ENCODE results near the gene TENM4. TPM values are rescaled to one million over a fixed set of nuclear protein-coding genes. Genes with fewer than 3 reads are reported as not detected.

The TENM4 gene
- total RNA-seq, 1 donor from 2014 or later = 3.8 TPM

DNA sequence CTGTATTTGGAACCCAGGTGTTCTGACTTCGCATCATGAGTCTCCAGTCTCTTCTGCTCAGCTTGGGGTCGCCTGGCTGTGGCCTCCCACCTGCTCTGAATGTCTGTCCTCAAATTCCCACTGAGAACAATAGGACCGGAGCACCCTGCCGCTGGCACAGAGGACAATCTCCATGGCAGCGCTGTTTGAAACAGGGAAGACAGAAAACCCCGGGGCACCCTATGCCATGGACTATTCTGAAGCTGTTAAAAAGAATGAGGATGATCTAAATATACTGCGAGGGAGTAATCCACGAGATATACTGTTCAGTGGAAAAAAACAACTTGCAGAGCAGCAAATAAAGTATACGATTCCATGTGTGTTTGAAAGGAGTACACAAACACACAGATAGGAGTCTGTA lies 450.6 kb downstream of the TENM4 start:
- Mint-ChIP-seq H3K4me3 (ENCODE audit: unreplicated experiment) (no peak overlapping the region), H3K9me3 (ENCODE audit: low read depth) (peaks cover 7% of the 10 kb centered on the region), H3K27me3 (ENCODE audit: low read depth) (no peaks in the 10 kb centered on the region), H3K27ac (ENCODE audit: unreplicated experiment) (no peak overlapping the region), H3K4me1 (ENCODE audit: low read depth) (peaks cover 11% of the 10 kb centered on the region), H3K36me3 (ENCODE audit: low read depth) (peaks cover 2% of the 10 kb centered on the region)
- no peak for DNase-seq (ENCODE audit: low spot score)
- TF ChIP-seq, protein P1, sequence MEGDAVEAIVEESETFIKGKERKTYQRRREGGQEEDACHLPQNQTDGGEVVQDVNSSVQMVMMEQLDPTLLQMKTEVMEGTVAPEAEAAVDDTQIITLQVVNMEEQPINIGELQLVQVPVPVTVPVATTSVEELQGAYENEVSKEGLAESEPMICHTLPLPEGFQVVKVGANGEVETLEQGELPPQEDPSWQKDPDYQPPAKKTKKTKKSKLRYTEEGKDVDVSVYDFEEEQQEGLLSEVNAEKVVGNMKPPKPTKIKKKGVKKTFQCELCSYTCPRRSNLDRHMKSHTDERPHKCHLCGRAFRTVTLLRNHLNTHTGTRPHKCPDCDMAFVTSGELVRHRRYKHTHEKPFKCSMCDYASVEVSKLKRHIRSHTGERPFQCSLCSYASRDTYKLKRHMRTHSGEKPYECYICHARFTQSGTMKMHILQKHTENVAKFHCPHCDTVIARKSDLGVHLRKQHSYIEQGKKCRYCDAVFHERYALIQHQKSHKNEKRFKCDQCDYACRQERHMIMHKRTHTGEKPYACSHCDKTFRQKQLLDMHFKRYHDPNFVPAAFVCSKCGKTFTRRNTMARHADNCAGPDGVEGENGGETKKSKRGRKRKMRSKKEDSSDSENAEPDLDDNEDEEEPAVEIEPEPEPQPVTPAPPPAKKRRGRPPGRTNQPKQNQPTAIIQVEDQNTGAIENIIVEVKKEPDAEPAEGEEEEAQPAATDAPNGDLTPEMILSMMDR (IDR thresholded peaks at IDR 0.05) = no peak

DNA sequence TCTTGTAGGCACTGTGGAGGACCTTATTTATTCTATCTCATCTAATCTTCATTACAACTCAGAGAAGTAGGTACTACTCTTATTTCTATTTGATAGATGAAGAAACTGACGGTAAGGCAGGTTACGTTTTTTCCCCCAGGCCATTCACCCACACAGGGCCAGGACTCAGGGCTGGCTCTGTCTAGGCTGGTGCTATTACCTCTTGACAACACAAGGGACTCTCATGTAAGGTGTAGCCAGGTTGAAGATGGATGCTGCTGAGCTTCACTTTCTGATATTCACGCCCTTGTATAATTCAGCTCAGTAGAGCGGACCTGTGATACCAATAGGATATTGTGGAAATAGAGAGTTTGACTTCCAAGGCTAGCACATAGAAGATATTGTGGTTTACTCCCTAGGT lies 453.1 kb downstream of the TENM4 start:
- no peaks in the 10 kb centered on the region for H3K9me3 Mint-ChIP-seq (ENCODE audit: low read depth)
- DNase-seq (ENCODE audit: low spot score) = no peak
- H3K4me3 Mint-ChIP-seq (ENCODE audit: unreplicated experiment) = no peak overlapping the region
- H3K4me1 Mint-ChIP-seq (ENCODE audit: low read depth) = peaks cover 11% of the 10 kb centered on the region
- no peaks in the 10 kb centered on the region for H3K27me3 Mint-ChIP-seq (ENCODE audit: low read depth)
- TF ChIP-seq, protein P1 (IDR thresholded peaks at IDR 0.05) = no peak
- H3K27ac Mint-ChIP-seq (ENCODE audit: unreplicated experiment) = no peak overlapping the region
- no peaks in the 10 kb centered on the region for H3K36me3 Mint-ChIP-seq (ENCODE audit: low read depth)

DNA sequence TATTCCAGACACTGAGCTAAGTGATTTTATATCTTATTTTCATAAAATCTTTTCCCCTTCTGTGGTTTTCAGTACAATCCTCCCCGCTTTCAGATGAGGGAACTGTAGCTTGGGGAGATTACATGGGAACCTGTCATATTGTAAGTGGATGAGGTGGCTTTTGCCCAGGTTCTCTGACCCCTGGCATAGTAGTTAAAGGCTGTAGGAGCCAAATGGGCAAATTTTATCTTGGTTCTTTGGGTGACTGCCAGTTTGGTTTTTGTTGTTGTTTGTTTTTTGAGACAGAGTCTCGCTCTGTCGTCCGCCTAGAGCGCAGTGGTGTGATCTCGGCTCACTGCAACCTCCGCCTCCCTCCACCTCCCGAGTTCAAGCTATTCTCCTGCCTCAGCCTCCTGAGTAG lies 454.5 kb downstream of the TENM4 start:
- H3K9me3 Mint-ChIP-seq (ENCODE audit: low read depth) = no peaks in the 10 kb centered on the region
- no peak for DNase-seq (ENCODE audit: low spot score)
- H3K4me1 Mint-ChIP-seq (ENCODE audit: low read depth) = peaks cover 6% of the 10 kb centered on the region
- H3K27ac Mint-ChIP-seq (ENCODE audit: unreplicated experiment) = no peak overlapping the region
- TF ChIP-seq, protein P1 (IDR thresholded peaks at IDR 0.05) = no peak
- H3K36me3 Mint-ChIP-seq (ENCODE audit: low read depth) = no peaks in the 10 kb centered on the region
- no peak overlapping the region for H3K4me3 Mint-ChIP-seq (ENCODE audit: unreplicated experiment)
- no peaks in the 10 kb centered on the region for H3K27me3 Mint-ChIP-seq (ENCODE audit: low read depth)

DNA sequence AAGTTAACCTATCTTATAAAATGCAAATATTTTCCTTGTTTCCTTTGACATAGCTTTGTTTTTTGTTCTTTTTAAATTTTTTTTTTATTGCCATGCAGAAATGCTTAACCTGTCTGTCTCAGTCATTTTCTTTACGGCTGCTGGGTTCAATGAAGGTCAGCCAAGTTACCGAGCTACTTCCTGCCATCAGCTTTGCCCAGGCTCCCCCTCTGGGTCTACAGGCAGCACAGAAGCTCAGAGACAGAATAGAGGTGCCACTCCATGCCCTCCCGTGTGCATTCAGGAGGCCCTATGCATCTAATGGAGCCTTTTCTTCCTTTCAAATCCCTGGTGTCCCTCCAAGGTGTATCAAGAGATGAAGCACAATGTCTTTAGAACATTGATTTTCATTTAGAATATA lies 455.2 kb downstream of the TENM4 start:
- no peak overlapping the region for H3K4me3 Mint-ChIP-seq (ENCODE audit: unreplicated experiment)
- H3K4me1 Mint-ChIP-seq (ENCODE audit: low read depth) = peaks cover 6% of the 10 kb centered on the region
- H3K27me3 Mint-ChIP-seq (ENCODE audit: low read depth) = no peaks in the 10 kb centered on the region
- no peak overlapping the region for H3K27ac Mint-ChIP-seq (ENCODE audit: unreplicated experiment)
- H3K36me3 Mint-ChIP-seq (ENCODE audit: low read depth) = no peaks in the 10 kb centered on the region
- DNase-seq (ENCODE audit: low spot score) = no peak
- H3K9me3 Mint-ChIP-seq (ENCODE audit: low read depth) = no peaks in the 10 kb centered on the region
- TF ChIP-seq, protein P1 (IDR thresholded peaks at IDR 0.05) = no peak

DNA sequence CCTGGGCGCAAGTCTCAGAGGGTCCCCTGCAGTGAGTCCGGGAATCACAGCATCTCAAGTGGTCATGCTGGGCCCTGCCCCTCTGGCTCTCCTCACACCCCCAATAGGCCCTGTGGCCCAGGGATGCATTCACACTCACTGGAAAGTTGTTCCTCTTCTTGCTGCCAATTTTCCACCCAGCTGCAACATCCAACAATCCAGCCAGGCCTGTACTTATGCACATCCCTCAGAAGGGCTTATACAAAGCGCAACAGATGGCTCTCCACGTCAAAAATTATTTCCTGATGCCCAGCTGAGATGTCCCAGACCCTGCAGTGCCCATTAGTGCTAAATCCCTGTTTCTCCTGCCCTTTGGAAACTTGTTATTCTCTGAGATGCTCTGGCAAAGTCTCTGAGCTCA lies 458.4 kb downstream of the TENM4 start:
- Mint-ChIP-seq H3K27ac (ENCODE audit: unreplicated experiment) (no peak overlapping the region), H3K36me3 (ENCODE audit: low read depth) (no peaks in the 10 kb centered on the region), H3K4me1 (ENCODE audit: low read depth) (no peaks in the 10 kb centered on the region), H3K4me3 (ENCODE audit: unreplicated experiment) (no peak overlapping the region), H3K27me3 (ENCODE audit: low read depth) (no peaks in the 10 kb centered on the region), H3K9me3 (ENCODE audit: low read depth) (peaks cover under 1% of the 10 kb centered on the region)
- TF ChIP-seq, protein P1 (IDR thresholded peaks at IDR 0.05) = no peak
- no peak for DNase-seq (ENCODE audit: low spot score)

All from chondrocyte (in vitro differentiated cells).